Endodermal cell (in vitro differentiated cells): ENCODE data around the gene TEX9. TPM values are rescaled to one million over a fixed set of nuclear protein-coding genes. Genes with fewer than 3 reads are reported as not detected.
"Not testable (repeated sequence)": the region's sequence is repeated elsewhere in the genome, so short reads cannot be mapped to it uniquely, and the experiment has no call there.

Experiments
- DNase-seq: peaks from one replicate; pipeline ENCODE4 v3.0.0-alpha.2; 2017
- H3K27ac ChIP-seq: 2 replicates; pipeline ENCODE4 v1.5.1; 2013; ENCODE audit warnings: mild to moderate bottlenecking, low read depth, low read length, moderate library complexity
- H3K27me3 ChIP-seq: 2 replicates; pipeline ENCODE4 v1.6.1; 2013; ENCODE audit warnings: mild to moderate bottlenecking, low read length, moderate library complexity; ENCODE audit not compliant: insufficient read depth, control insufficient read depth, poor library complexity, severe bottlenecking
- H3K36me3 ChIP-seq: 2 replicates; pipeline ENCODE4 v1.7.0; 2013; ENCODE audit warnings: mild to moderate bottlenecking, low read length, moderate library complexity; ENCODE audit not compliant: control insufficient read depth, insufficient read depth
- H3K4me1 ChIP-seq: one replicate; pipeline ENCODE4 v1.7.0; 2013; ENCODE audit warnings: low read length; ENCODE audit not compliant: control insufficient read depth, insufficient read depth
- H3K4me3 ChIP-seq: 2 replicates; pipeline ENCODE4 v1.5.1; 2013; ENCODE audit warnings: mild to moderate bottlenecking, low read length, moderate library complexity
- H3K9ac ChIP-seq: 2 replicates; pipeline ENCODE4 v1.6.1; 2013; ENCODE audit warnings: mild to moderate bottlenecking, low read length, moderate library complexity; ENCODE audit not compliant: poor library complexity, severe bottlenecking; ENCODE audit errors: extremely low read depth
- H3K9me3 ChIP-seq: 2 replicates; pipeline ENCODE4 v1.6.1; 2013; ENCODE audit warnings: mild to moderate bottlenecking, low read length, moderate library complexity; ENCODE audit not compliant: control insufficient read depth
- H3K27ac Mint-ChIP-seq: 2 replicates; pipeline ENCODE4 v1.8.0; 2020; ENCODE audit warnings: mixed read lengths
- H3K27me3 Mint-ChIP-seq: 2 replicates; pipeline ENCODE4 v1.8.0; 2021; ENCODE audit warnings: mild to moderate bottlenecking, mixed read lengths; ENCODE audit not compliant: insufficient read depth
- H3K36me3 Mint-ChIP-seq: 2 replicates; pipeline ENCODE4 v1.8.0; 2020; ENCODE audit warnings: low read depth, mixed read lengths
- H3K4me1 Mint-ChIP-seq: 2 replicates; pipeline ENCODE4 v1.8.0; 2020; ENCODE audit warnings: mixed read lengths
- H3K4me3 Mint-ChIP-seq: 2 replicates; pipeline ENCODE4 v1.8.0; 2020; ENCODE audit warnings: mild to moderate bottlenecking, moderate library complexity, mixed read lengths
- H3K9me3 Mint-ChIP-seq: 2 replicates; pipeline ENCODE4 v1.8.0; 2020; ENCODE audit warnings: mild to moderate bottlenecking, mixed read lengths
- CTCF ChIP-seq: fragments of 200-600 bp; sonication (generic); conservative IDR thresholded peaks from 2 replicates; pipeline ENCODE4 v1.5.0; 2021; ENCODE audit warnings: antibody characterized with exemption, mild to moderate bottlenecking
- WGBS, 2 experiments: methylation state at CpG; one replicate each; pipeline versions ENCODE4 v1.1.5 to v1.1.7; 2013; ENCODE audit warnings: missing lambda C conversion rate in 2 of 2, mixed read lengths in 1 of 2; ENCODE audit not compliant: insufficient coverage in 1 of 2, insufficient read length in 1 of 2; 5-methylcytosine and 5-hydroxymethylcytosine counted together
- total RNA-seq, 2 donors: library from RNA; stranded (reverse); fragmentation: NEBNext Ultra II Directional in 1 of 2; extraction: Animal tissue kit (Norgen Biotek cat#: 25700) in 1 of 2; gene quantifications; 2 replicates in 1 of 2; 3 replicates in 1 of 2; pipeline ENCODE4 v1.2.1, GENCODE V29; 2021

The TEX9 gene
- total RNA-seq, 2 donors from 2014 or later = 8.7 to 10.2 TPM

- Histone ChIP-seq H3K4me3 (no peak overlapping the region), H3K9ac (no peak overlapping the region), H3K9me3 (peaks cover 12% of the 10 kb centered on the region), H3K4me1 (no peaks in the 10 kb centered on the region), H3K36me3 (no peaks in the 10 kb centered on the region), H3K27ac (no peak overlapping the region), H3K27me3 (no peaks in the 10 kb centered on the region)
- WGBS, 2 experiments = 93 to 100% methylated on average over 1 to 3 of the region's 3 CpGs
- Mint-ChIP-seq H3K27ac (no peak overlapping the region), H3K36me3 (no peaks in the 10 kb centered on the region), H3K9me3 (peaks cover 11% of the 10 kb centered on the region), H3K4me3 (no peak overlapping the region), H3K4me1 (peaks cover 7% of the 10 kb centered on the region), H3K27me3 (peaks cover 2% of the 10 kb centered on the region)
- TF ChIP-seq CTCF = no peak
- DNase-seq = no peak
Measured at GRCh38 chr15:56367156-56367555, 1.9 kb downstream of the TEX9 start.

GRCh38 chr15:56369234-56369633 is 4.0 kb downstream of the TEX9 start:
- no peak overlapping the region for H3K9ac ChIP-seq
- H3K36me3 ChIP-seq = no peaks in the 10 kb centered on the region
- TF ChIP-seq CTCF = no peak
- no peaks in the 10 kb centered on the region for H3K9me3 ChIP-seq
- no peak overlapping the region for H3K4me3 ChIP-seq
- H3K27ac ChIP-seq = no peak overlapping the region
- no peak overlapping the region for H3K4me3 Mint-ChIP-seq
- no peaks in the 10 kb centered on the region for H3K36me3 Mint-ChIP-seq
- H3K27ac Mint-ChIP-seq = no peak overlapping the region
- no peaks in the 10 kb centered on the region for H3K4me1 ChIP-seq
- no peaks in the 10 kb centered on the region for H3K27me3 Mint-ChIP-seq
- H3K4me1 Mint-ChIP-seq = peaks cover 7% of the 10 kb centered on the region
- no peak for DNase-seq
- H3K9me3 Mint-ChIP-seq = no peaks in the 10 kb centered on the region
- WGBS, 2 experiments = 91 to 100% methylated on average over 2 to 4 of the region's 4 CpGs
- H3K27me3 ChIP-seq = no peaks in the 10 kb centered on the region

DNA sequence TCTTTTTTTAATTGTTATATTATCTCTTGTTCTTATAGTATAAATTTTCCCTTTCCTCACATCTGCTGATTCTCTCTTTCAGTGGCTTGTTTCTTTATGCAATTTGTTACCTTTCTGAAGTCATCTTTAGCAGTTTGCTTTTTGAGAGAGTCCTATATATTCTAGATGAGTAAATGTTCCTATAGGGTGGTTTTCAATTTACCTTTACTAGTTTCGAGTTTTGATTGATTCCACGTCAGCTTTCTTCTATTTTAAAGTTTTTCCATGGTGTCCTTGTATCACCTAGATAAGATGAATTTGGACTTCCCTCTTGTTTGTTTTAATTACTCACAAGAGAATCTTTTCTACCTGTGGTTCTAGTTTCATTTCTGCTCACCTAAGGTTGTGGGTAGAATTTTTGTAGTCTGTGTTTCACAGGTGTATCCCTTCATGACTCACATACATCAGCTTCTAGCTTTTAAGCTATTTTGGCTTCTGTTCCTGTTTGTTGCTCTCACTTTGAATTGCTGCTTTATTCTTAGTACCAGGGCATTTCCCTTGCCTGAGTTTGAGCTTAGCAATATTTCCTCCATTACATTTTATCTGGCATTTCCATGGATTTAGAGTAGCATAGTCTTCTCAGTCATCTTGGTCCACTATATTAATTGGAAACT is 6.4 kb downstream of the TEX9 start:
- 85% methylated on average over 2 of the region's 2 CpGs; no CpG with 5 or more reads in 1 of the 2 experiments for WGBS, 2 experiments
- H3K9me3 Mint-ChIP-seq = no peaks in the 10 kb centered on the region

DNA sequence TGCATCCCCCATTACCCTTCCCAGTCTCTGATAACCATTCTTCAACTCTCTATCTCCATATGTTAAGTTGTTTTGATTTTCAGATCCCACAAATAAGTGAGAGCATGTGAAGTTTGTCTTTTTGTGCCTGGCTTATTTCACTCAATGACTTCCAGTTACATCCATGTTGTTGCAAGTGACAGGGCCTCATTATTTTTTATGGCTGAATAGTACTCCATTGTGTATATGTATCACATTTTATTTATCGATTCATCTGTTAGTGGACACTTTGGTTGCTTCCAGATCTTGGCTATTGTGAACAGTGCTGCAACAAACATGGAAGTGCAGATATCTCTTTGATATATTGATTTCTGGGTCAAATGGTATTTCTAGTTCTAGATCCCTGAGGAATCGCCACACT is 9.5 kb downstream of the TEX9 start:
- 93% methylated on average over 1 of the region's 2 CpGs; no CpG with 5 or more reads in 1 of the 2 experiments for WGBS, 2 experiments

More for the DNA sequence above, 6.4 kb downstream of the TEX9 start:
- Mint-ChIP-seq H3K27me3 (no peaks in the 10 kb centered on the region), H3K4me3 (no peak overlapping the region), H3K36me3 (peaks cover 6% of the 10 kb centered on the region), H3K4me1 (no peaks in the 10 kb centered on the region), H3K27ac (no peak overlapping the region)
- H3K4me1 ChIP-seq = no peaks in the 10 kb centered on the region
- no peaks in the 10 kb centered on the region for H3K27me3 ChIP-seq
- TF ChIP-seq CTCF = no peak
- no peak for DNase-seq
- H3K9ac ChIP-seq = no peak overlapping the region
- H3K27ac ChIP-seq = no peak overlapping the region
- H3K4me3 ChIP-seq = no peak overlapping the region
- no peaks in the 10 kb centered on the region for H3K36me3 ChIP-seq
- no peaks in the 10 kb centered on the region for H3K9me3 ChIP-seq

GRCh38 chr15:56377822-56378221 is 12.6 kb downstream of the TEX9 start:
- H3K36me3 ChIP-seq = not testable (repeated sequence)
- H3K36me3 Mint-ChIP-seq = peaks cover 11% of the 10 kb centered on the region

More for the DNA sequence above, 9.5 kb downstream of the TEX9 start:
- not testable (repeated sequence) for H3K27ac ChIP-seq, H3K27ac Mint-ChIP-seq, H3K4me1 ChIP-seq, H3K36me3 ChIP-seq, H3K9ac ChIP-seq, H3K27me3 Mint-ChIP-seq, H3K4me1 Mint-ChIP-seq, H3K27me3 ChIP-seq, DNase-seq, H3K4me3 Mint-ChIP-seq, H3K4me3 ChIP-seq
- H3K9me3 Mint-ChIP-seq = peaks cover 14% of the 10 kb centered on the region
- H3K9me3 ChIP-seq = peaks cover 22% of the 10 kb centered on the region
- H3K36me3 Mint-ChIP-seq = peaks cover 11% of the 10 kb centered on the region

More at GRCh38 chr15:56377822-56378221, 12.6 kb downstream of the TEX9 start:
- 89 to 94% methylated on average over 2 of the region's 2 CpGs for WGBS, 2 experiments
- not testable (repeated sequence) for H3K27ac Mint-ChIP-seq, H3K4me1 ChIP-seq, H3K9ac ChIP-seq, H3K27me3 Mint-ChIP-seq, H3K4me3 ChIP-seq, DNase-seq, H3K27ac ChIP-seq, H3K27me3 ChIP-seq, H3K4me3 Mint-ChIP-seq
- Mint-ChIP-seq H3K4me1 (peaks cover 11% of the 10 kb centered on the region), H3K9me3 (peaks cover 14% of the 10 kb centered on the region)
- peaks cover 30% of the 10 kb centered on the region for H3K9me3 ChIP-seq
